Measurements from ENCODE around the gene CFAP99.

CFAP99 gene

GRCh38 chr4:2482693-2483092 lies 63.9 kb downstream of the CFAP99 start:
- no peak overlapping the region for H3K4me3 ChIP-seq
- no peaks in the 10 kb centered on the region for H3K9me3 ChIP-seq
- H3K4me1 ChIP-seq: peaks cover 8% of the 10 kb centered on the region
- H3K36me3 ChIP-seq (replicated peaks): peaks cover 7% of the 10 kb centered on the region
- no peak for DNase-seq (ENCODE audit: low spot score in 2 of 2)
- in situ Hi-C loops (cut with MboI; ENCODE audit: low sequenced_read_pairs): no loop called here
- no peaks in the 10 kb centered on the region for H3K27me3 ChIP-seq (ENCODE audit: low read depth)

- Histone ChIP-seq H3K36me3 (replicated peaks) (peaks cover 10% of the 10 kb centered on the region), H3K4me3 (no peak overlapping the region), H3K27me3 (ENCODE audit: low read depth) (no peaks in the 10 kb centered on the region), H3K4me1 (peaks cover 5% of the 10 kb centered on the region), H3K9me3 (no peaks in the 10 kb centered on the region)
- no peak for DNase-seq (ENCODE audit: low spot score in 2 of 2)
- in situ Hi-C loops (cut with MboI; ENCODE audit: low sequenced_read_pairs): no loop called here
Observed at GRCh38 chr4:2483237-2483636, 64.5 kb downstream of the CFAP99 start.

- Histone ChIP-seq H3K27me3 (ENCODE audit: low read depth) (no peaks in the 10 kb centered on the region), H3K4me3 (no peak overlapping the region), H3K4me1 (peaks cover 2% of the 10 kb centered on the region; the same call in 1 of the 2 replicates), H3K36me3 (replicated peaks) (peaks cover 12% of the 10 kb centered on the region), H3K9me3 (no peaks in the 10 kb centered on the region)
- in situ Hi-C loops (cut with MboI; ENCODE audit: low sequenced_read_pairs): no loop called here
- DNase-seq (ENCODE audit: low spot score in 2 of 2): no peak
Observed at GRCh38 chr4:2484185-2484584, 65.4 kb downstream of the CFAP99 start.

- DNase-seq (ENCODE audit: low spot score in 2 of 2): no peak
Observed at GRCh38 chr4:2484993-2485392, 66.2 kb downstream of the CFAP99 start.

GRCh38 chr4:2485956-2486355 lies 67.2 kb downstream of the CFAP99 start:
- Histone ChIP-seq H3K36me3 (replicated peaks) (peaks cover 29% of the 10 kb centered on the region), H3K4me1 (no peaks in the 10 kb centered on the region), H3K4me3 (no peak overlapping the region), H3K27me3 (ENCODE audit: low read depth) (no peaks in the 10 kb centered on the region), H3K9me3 (no peaks in the 10 kb centered on the region)
- in situ Hi-C loops (cut with MboI; ENCODE audit: low sequenced_read_pairs): no loop called here
- no peak for DNase-seq (ENCODE audit: low spot score in 2 of 2)

More at GRCh38 chr4:2484993-2485392, 66.2 kb downstream of the CFAP99 start:
- no peaks in the 10 kb centered on the region for H3K27me3 ChIP-seq (ENCODE audit: low read depth)
- H3K4me3 ChIP-seq: no peak overlapping the region
- H3K36me3 ChIP-seq (replicated peaks): peaks cover 20% of the 10 kb centered on the region
- no peaks in the 10 kb centered on the region for H3K9me3 ChIP-seq
- no peaks in the 10 kb centered on the region for H3K4me1 ChIP-seq
- in situ Hi-C loops (cut with MboI; ENCODE audit: low sequenced_read_pairs): no loop called here

GRCh38 chr4:2486981-2487380 lies 68.2 kb downstream of the CFAP99 start:
- Histone ChIP-seq H3K4me3 (no peak overlapping the region), H3K9me3 (no peaks in the 10 kb centered on the region), H3K27me3 (ENCODE audit: low read depth) (no peaks in the 10 kb centered on the region), H3K36me3 (replicated peaks) (peaks cover 40% of the 10 kb centered on the region), H3K4me1 (no peaks in the 10 kb centered on the region)
- in situ Hi-C loops (cut with MboI; ENCODE audit: low sequenced_read_pairs): no loop called here
- DNase-seq (ENCODE audit: low spot score in 2 of 2): no peak

DNA sequence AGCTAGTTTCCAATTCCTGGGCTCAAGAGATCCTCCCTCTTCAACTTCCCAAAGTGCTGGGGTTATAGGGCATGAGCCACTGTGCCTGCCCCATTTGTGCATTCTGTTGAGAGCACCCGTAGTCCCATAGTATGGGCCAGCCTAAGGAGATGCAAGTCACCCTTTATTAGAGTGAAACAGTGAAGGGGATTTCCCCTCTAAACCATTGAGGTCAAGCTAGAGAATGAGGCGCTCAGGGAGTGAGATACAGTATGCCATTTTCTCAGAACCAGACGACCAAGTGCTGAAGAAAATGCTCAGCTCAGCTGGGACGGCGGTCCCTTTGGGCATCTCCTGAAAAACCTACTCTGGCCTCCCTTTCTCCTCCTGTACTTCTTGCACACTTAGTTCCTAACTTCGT lies 68.9 kb downstream of the CFAP99 start:
- Histone ChIP-seq H3K4me3 (no peak overlapping the region), H3K9me3 (no peaks in the 10 kb centered on the region), H3K36me3 (replicated peaks) (peaks cover 44% of the 10 kb centered on the region), H3K27me3 (ENCODE audit: low read depth) (no peaks in the 10 kb centered on the region), H3K4me1 (no peaks in the 10 kb centered on the region)
- in situ Hi-C loops (cut with MboI; ENCODE audit: low sequenced_read_pairs): no loop called here
- no peak for DNase-seq (ENCODE audit: low spot score in 2 of 2)

GRCh38 chr4:2489081-2489805 lies 70.5 kb downstream of the CFAP99 start:
- Histone ChIP-seq H3K9me3 (no peaks in the 10 kb centered on the region), H3K27me3 (ENCODE audit: low read depth) (no peaks in the 10 kb centered on the region), H3K4me1 (no peaks in the 10 kb centered on the region), H3K4me3 (no peak overlapping the region), H3K36me3 (replicated peaks) (peaks cover 57% of the 10 kb centered on the region)
- in situ Hi-C loops (cut with MboI; ENCODE audit: low sequenced_read_pairs): no loop called here
- no peak for DNase-seq (ENCODE audit: low spot score in 2 of 2)

DNA sequence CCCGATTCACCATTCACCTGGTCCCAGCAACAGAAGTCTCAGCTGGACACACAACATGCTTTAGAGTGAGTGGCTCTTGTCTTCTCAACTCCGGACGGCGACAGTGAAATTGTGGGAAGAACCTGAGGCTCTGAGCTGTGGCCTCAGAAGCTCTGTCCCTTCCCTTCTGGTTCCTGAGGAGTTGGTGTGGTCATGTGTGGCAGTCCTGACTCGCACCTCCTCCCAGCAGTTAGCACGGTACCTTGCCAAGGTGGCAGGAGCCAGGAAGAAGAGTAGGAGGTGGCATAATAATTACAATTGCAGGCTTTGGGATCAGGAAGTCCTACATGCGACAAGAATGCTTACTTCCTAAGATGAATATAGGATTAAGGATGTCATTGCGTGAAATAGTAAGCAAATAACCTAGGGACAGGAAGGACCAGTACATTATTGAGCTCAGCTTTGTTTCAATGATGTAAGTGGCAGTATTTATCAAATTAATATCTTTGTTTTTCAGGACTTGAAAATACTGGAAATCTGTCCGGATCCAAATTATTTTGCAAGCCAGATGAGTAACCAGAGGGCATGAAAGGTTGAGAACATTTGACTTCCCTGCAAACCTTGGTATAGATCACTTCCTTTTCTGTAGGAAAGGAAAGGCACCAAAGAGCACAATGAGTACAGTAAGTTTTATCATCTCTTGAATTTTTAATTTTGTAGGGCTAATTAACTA lies 71.2 kb downstream of the CFAP99 start:
- in situ Hi-C loops (cut with MboI; ENCODE audit: low sequenced_read_pairs): no loop called here
- Histone ChIP-seq H3K4me3 (no peak overlapping the region), H3K27me3 (ENCODE audit: low read depth) (no peaks in the 10 kb centered on the region), H3K9me3 (no peaks in the 10 kb centered on the region), H3K4me1 (no peaks in the 10 kb centered on the region), H3K36me3 (replicated peaks) (peaks cover 61% of the 10 kb centered on the region)
- DNase-seq (ENCODE audit: low spot score in 2 of 2): no peak

DNA sequence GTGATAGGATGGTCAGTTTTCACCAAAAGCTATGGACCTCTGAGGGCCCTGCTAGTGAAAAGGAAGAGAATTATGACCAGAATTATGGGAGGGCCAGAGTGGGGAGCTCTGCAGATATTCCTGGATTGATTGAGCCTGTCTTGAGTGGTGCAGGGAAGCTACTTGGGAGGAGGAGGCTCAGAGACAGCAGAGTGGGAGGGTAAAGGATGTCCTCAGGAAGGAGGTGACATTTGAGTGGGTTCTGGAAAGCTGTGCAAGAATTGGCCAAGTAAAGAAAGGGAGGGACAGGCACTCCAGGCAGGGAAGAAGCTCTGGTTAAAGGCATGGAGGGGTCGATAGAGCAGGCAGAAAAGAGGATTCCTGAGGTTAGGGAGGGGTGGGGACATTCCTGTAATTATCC lies 74.2 kb downstream of the CFAP99 start:
- in situ Hi-C loops (cut with MboI; ENCODE audit: low sequenced_read_pairs): no loop called here
- H3K4me1 ChIP-seq: no peaks in the 10 kb centered on the region
- no peaks in the 10 kb centered on the region for H3K27me3 ChIP-seq (ENCODE audit: low read depth)
- H3K4me3 ChIP-seq: no peak overlapping the region
- H3K9me3 ChIP-seq: no peaks in the 10 kb centered on the region
- no peak for DNase-seq (ENCODE audit: low spot score in 2 of 2)
- H3K36me3 ChIP-seq (replicated peaks): peaks cover 78% of the 10 kb centered on the region

- Histone ChIP-seq H3K36me3 (replicated peaks) (peaks cover 88% of the 10 kb centered on the region), H3K4me3 (no peak overlapping the region), H3K9me3 (no peaks in the 10 kb centered on the region), H3K4me1 (no peaks in the 10 kb centered on the region), H3K27me3 (ENCODE audit: low read depth) (no peaks in the 10 kb centered on the region)
- no peak for DNase-seq (ENCODE audit: low spot score in 2 of 2)
- in situ Hi-C loops (cut with MboI; ENCODE audit: low sequenced_read_pairs): no loop called here
Observed at GRCh38 chr4:2494992-2495391, 76.2 kb downstream of the CFAP99 start.

DNA sequence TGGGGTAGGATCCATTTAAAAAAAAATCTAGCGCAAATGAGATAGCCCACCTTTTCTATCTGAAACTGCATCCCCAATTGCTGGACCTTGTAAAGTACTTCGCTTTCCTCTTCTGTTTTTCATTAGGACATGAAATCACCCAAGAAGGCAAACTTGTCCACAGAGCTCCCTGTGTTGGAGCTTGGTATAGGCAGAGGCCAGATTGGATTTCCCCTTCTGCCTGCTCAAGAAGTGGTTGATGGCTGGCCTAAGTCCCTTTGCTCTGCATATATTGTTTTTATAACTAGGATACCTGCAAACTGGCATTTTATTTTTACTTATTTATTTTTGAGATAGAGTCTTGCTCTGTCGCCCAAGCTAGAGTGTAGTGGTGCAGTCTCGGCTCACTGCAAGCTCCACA lies 78.6 kb downstream of the CFAP99 start:
- no peak overlapping the region for H3K4me3 ChIP-seq
- H3K9me3 ChIP-seq: no peaks in the 10 kb centered on the region
- H3K4me1 ChIP-seq: no peaks in the 10 kb centered on the region
- DNase-seq (ENCODE audit: low spot score in 2 of 2): no peak
- peaks cover 88% of the 10 kb centered on the region for H3K36me3 ChIP-seq (replicated peaks)
- no peaks in the 10 kb centered on the region for H3K27me3 ChIP-seq (ENCODE audit: low read depth)
- in situ Hi-C loops (cut with MboI; ENCODE audit: low sequenced_read_pairs): no loop called here

DNA sequence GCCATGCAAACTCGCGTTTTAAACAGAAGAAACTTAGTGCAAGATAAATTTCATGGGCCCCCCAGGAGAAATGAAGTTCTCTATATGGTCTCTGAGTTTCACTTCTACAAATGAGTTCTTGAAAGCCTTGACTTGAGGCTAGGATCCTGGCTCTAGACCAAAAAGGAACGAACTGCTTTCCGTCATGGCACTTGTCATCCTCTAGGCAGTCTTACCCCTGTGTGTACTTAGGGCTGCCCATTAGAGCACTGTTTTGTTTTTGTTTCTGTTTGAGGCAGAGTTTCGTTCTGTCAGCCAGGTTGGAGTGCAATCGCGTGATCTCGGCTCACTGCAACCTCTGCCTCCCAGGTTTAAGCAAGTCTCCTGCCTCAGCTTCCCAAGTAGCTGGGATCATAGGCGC lies 79.2 kb downstream of the CFAP99 start:
- in situ Hi-C loops (cut with MboI; ENCODE audit: low sequenced_read_pairs): no loop called here
- Histone ChIP-seq H3K9me3 (no peaks in the 10 kb centered on the region), H3K36me3 (replicated peaks) (peaks cover 83% of the 10 kb centered on the region), H3K27me3 (ENCODE audit: low read depth) (no peaks in the 10 kb centered on the region), H3K4me3 (no peak overlapping the region), H3K4me1 (no peaks in the 10 kb centered on the region)
- no peak for DNase-seq (ENCODE audit: low spot score in 2 of 2)

DNA sequence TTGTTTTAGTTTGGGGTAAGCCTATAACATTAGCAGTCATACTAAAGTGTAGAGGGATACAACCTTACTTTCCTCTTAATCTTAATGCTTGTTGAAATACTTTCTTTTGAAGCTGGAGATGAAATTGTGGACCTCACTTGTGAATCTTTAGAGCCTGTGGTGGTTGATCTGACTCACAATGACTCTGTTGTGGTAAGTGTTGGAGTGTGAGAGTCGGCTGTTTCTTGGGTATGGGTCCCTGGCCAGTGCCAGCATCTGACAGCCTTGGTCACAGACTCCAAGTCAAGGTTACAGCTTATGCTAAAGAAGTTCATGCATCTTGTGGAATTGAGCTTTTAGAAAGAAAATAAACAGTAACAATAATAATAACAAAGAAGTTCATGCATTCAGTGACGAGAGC lies 81.8 kb downstream of the CFAP99 start:
- Histone ChIP-seq H3K4me1 (no peaks in the 10 kb centered on the region), H3K27me3 (ENCODE audit: low read depth) (no peaks in the 10 kb centered on the region), H3K36me3 (replicated peaks) (peaks cover 86% of the 10 kb centered on the region), H3K4me3 (no peak overlapping the region), H3K9me3 (no peaks in the 10 kb centered on the region)
- DNase-seq (ENCODE audit: low spot score in 2 of 2): no peak
- in situ Hi-C loops (cut with MboI; ENCODE audit: low sequenced_read_pairs): no loop called here

Data from HAP-1 (cell line).